GM12873 (cell line): Measurements from ENCODE around the gene C10orf53.

ENCODE experiments used
- TF ChIP-seq, protein P1 (sequence below): IDR thresholded peaks from 2 replicates; pipeline ENCODE4 v1.5.1; 2012; ENCODE audit warnings: low read depth, mild to moderate bottlenecking, moderate library complexity, low read length, control low read depth; ENCODE audit not compliant: insufficient read depth; ENCODE audit errors: missing control alignments

Gene C10orf53

DNA sequence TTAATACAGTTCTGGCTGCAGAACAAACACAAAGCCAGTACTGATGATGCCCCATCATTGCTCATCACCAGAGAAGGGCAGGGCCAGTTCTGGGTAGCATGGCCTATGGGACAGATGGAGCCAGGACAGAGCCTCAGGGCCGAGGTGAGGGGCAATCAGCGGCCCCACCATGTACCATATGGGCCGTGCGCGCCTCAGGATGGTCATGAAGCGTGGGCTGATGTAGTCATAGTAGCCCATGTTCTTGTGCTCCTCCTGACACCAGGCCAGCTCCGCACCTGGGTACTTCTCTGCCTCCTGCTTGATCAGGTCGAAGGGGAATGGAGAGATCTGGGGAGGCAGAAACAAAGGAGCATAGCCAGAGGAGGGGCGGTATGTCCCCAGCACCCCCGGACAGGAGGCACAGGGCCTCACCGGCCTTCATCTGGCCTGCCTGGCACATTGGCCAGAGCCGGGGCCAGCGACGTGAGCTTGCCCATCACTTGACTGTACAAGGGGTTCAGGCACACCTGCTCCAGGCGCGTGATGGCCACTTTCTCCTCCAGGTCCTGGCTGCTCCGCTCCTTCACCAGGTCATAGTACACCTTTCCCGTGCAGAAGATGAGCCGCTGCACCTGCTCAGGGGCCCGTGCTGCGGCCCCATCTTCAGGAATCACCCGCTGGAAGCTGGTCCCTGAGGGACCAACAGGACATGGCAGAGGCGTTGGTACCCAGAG, 56.6 kb downstream of the C10orf53 start:
- TF ChIP-seq, protein P1, sequence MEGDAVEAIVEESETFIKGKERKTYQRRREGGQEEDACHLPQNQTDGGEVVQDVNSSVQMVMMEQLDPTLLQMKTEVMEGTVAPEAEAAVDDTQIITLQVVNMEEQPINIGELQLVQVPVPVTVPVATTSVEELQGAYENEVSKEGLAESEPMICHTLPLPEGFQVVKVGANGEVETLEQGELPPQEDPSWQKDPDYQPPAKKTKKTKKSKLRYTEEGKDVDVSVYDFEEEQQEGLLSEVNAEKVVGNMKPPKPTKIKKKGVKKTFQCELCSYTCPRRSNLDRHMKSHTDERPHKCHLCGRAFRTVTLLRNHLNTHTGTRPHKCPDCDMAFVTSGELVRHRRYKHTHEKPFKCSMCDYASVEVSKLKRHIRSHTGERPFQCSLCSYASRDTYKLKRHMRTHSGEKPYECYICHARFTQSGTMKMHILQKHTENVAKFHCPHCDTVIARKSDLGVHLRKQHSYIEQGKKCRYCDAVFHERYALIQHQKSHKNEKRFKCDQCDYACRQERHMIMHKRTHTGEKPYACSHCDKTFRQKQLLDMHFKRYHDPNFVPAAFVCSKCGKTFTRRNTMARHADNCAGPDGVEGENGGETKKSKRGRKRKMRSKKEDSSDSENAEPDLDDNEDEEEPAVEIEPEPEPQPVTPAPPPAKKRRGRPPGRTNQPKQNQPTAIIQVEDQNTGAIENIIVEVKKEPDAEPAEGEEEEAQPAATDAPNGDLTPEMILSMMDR = no peak

DNA sequence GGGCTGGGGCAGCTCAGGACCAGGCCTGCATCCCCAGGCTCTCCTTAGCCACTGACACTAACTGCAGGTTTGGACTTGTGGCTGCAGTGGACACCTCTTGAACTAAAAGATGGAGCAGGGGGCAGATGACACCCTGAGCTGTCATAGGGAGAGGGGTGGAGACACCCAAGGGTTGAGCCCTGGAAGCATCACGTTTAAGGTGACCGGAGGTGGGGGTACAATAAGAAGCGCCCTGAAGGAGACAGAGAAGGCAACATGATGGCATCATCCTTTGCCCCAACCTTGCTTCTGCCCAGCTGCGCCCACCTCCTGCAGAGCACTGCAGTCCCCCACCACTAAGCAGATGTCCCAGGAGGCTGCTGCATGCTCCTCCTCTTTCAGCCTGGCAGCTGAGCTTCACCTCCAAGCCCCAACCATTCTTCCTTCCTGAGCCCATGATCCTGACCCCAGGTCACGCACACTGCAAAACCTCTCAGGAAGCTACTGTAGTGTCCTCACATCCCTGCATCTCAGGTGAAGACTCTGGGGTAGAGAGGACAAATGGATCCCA, 57.2 kb downstream of the C10orf53 start:
- TF ChIP-seq, protein P1 = no peak

DNA sequence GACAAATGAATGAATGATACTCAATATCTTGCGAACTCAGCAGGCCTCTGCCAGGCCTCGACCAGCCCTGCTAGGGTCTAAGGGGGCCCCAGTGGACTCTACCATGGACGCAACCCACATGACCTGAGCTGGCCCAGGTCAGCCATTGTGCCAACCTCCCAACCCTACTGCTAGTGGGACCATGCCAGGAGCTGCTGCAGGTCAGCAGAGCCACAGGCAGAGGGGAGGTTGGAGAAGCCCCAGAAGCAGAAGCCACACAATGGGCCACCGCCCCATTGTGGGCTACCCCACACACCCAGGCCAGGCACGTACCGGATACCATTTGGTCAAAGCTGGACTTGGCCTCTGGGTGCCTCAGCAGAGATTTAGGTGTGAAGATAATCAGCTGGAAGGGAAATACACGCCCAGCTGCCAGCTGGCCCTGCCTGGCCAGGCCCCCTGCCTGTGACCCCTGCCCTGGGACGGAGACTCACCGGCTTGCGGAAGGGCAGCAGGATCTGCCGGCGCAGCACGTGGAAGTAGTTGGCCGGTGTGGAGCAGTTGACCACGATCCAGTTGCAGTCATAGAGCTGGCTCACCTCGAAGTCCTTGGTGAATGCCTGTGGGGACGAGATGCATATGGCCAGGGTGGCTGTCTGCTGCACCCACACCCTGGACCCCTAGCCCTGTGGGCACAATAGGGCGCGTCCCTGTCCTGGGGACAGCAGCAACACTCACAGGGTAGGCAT, 58.2 kb downstream of the C10orf53 start:
- TF ChIP-seq, protein P1 = no peak

DNA sequence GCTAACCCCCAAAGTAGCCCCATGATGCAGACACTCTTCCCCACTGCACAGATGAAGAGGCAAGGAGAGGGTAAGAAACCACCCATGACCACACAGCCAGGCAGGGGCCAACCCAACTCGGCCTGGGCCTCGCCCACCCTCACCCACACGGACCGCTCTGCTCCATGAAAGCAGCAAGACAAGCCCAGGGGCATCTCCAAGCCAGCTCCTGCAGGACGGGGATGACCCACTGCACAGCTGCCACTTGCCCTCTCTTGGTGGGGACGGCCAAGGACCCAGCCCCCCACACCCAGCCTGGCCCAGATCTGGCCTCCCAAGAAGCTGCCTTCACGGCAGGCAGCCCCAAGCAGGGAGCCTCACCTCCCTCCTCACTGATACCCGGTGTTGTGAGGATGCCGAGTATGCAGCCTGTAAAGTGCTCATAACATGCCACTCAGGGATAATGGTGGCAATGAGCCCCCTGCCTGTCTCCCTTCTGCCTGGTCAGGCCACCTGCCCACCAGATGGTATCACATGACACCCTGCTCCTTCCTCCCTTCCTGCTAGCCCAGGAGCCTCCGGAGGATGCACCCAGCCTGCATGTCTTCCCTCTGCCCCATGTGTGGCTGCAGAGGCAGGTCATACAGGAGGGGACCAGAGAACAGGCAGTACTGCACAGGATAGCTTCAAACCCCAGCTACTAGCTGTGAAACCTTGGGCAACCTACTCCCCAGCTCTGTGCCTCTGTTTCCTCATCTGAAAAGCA, 59.3 kb downstream of the C10orf53 start:
- TF ChIP-seq, protein P1 = no peak

DNA sequence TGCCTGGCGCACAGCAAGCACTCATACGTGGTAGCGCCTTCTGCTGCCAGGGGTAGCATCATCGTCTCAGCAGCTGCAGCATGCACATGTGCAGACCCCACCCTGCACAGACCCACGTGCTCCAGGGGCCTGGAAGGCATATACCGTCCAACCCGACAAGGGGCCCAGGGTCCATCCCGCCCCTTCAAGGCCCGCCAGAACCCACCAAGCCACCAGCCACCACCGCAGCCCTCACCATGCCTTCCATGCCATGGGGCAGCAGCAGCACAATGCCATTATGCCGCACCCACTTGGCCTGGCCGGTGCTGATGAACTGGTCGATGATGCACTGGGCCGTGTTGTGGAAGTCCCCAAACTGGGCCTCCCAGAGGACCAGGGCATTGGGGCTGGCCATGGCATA, 60.0 kb downstream of the C10orf53 start:
- TF ChIP-seq, protein P1 = no peak

DNA sequence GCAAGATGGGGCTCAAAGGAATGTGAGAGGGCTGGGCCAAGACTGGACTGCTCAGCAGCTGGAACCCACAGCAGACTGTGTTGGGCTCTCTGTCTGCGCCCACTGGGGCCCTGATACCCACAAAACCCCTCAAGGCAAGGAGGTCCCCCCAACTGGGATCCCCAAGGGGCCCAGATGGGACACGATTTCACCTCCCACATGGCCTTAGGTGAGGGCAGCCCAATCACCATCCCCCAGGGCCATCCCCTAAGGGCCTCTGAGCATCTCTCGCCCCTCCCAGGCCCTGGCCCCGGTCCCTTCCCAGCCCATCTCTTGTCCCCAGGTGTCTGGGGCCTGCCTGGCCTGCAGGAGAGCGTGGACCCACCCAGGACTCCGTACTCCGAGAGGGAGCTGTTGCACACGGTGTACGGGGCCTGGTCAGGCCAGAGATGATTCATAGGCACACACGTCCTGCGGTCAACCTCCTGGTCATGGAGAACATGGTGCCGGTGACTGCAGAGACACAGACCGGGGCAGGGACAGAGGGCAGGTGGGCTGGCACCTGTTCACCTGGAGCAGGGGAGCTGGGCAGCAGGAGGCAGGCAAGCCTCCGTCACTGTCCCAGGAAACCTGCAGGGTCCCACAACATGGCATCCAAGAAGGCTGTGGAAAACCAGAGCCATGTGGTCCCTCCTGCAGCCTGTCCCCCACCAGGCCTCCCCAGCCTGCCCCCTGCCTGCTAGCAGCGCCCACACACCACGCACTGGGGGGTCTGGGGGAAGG, 61.1 kb downstream of the C10orf53 start:
- TF ChIP-seq, protein P1 = no peak
